H1 (cell line): ENCODE measurements around the gene FOXL1. TPM values are rescaled to one million over a fixed set of nuclear protein-coding genes. Genes with fewer than 3 reads are reported as not detected.

ENCODE experiments used
- CTCF ChIA-PET: fragments of 300-600 bp; sonication (Branson Sonifier 250); formaldehyde crosslinking; loops from one replicate; lab custom pipeline; 2021; ENCODE audit not compliant: partially characterized antibody; lab: Charles Lee
- POLR2A ChIA-PET: fragments of 300-600 bp; sonication (Branson Sonifier 250); formaldehyde crosslinking; loops from one replicate; lab custom pipeline; 2021; ENCODE audit warnings: inconsistent platforms; ENCODE audit not compliant: partially characterized antibody; lab: Charles Lee
- DNase-seq, 2 experiments: peaks; one replicate each; pipeline versions ENCODE4 v3.0.0 to v3.0.0-alpha.2; 2010 to 2022; ENCODE audit warnings: low spot score in 2 of 2, low read depth in 1 of 2, mixed read lengths in 1 of 2
- FAIRE-seq: peaks from 2 replicates; lab custom pipeline; 2011; peaks lifted over from hg19 to GRCh38; lab: Jason Lieb, UNC
- H2AFZ ChIP-seq: 2 replicates; pipeline ENCODE4 v1.8.1; 2012; ENCODE audit warnings: low read length, inconsistent platforms
- H2AK5ac ChIP-seq: 2 replicates; pipeline ENCODE4 v1.6.1; 2013; ENCODE audit warnings: low read depth, low read length
- H2BK120ac ChIP-seq: replicated peaks from 2 replicates; pipeline ENCODE3; 2013; ENCODE audit warnings: low read depth, low read length, inconsistent platforms
- H2BK12ac ChIP-seq: 2 replicates; pipeline ENCODE4 v1.6.1; 2013; ENCODE audit warnings: low read depth, low read length
- H2BK15ac ChIP-seq: 2 replicates; pipeline ENCODE4 v1.6.1; 2013; ENCODE audit warnings: low read length
- H2BK20ac ChIP-seq: 2 replicates; pipeline ENCODE4 v1.6.1; 2013; ENCODE audit warnings: low read length
- H2BK5ac ChIP-seq: 2 replicates; pipeline ENCODE4 v1.6.1; 2013; ENCODE audit warnings: low read depth, low read length
- H3K14ac ChIP-seq: 2 replicates; pipeline ENCODE4 v1.6.1; 2013; ENCODE audit warnings: inconsistent platforms; ENCODE audit not compliant: insufficient read length
- H3K18ac ChIP-seq: 2 replicates; pipeline ENCODE4 v1.6.1; 2013; ENCODE audit warnings: low read length; ENCODE audit errors: extremely low read depth
- H3K23ac ChIP-seq: 2 replicates; pipeline ENCODE4 v1.6.1; 2013; ENCODE audit warnings: inconsistent platforms; ENCODE audit not compliant: insufficient read length
- H3K23me2 ChIP-seq: 2 replicates; pipeline ENCODE4 v1.6.1; 2013; ENCODE audit warnings: low read depth, low read length
- H3K27ac ChIP-seq: 2 replicates; pipeline ENCODE4 v1.6.1; 2011; ENCODE audit warnings: low read depth, low read length, inconsistent platforms
- H3K27me3 ChIP-seq, 4 experiments: replicated peaks in 1 of 4; 1 replicate in 1 of 4; 2 replicates in 3 of 4; pipeline versions ENCODE4 v1.6.1 to v1.8.1; 2011 to 2013; ENCODE audit warnings: low read length in 3 of 4, mild to moderate bottlenecking in 3 of 4, inconsistent platforms in 2 of 4, mixed read lengths in 2 of 4, moderate library complexity in 1 of 4; ENCODE audit not compliant: control insufficient read depth in 3 of 4, insufficient read depth in 3 of 4; ENCODE audit errors: extremely low read depth in 1 of 4
- H3K36me3 ChIP-seq, 4 experiments: 2 replicates each; pipeline versions ENCODE4 v1.6.1 to v1.8.1; 2011 to 2013; ENCODE audit warnings: mild to moderate bottlenecking in 4 of 4, low read length in 3 of 4, moderate library complexity in 2 of 4, control low read depth in 1 of 4, inconsistent platforms in 1 of 4; ENCODE audit not compliant: insufficient read depth in 4 of 4, control insufficient read depth in 2 of 4
- H3K4ac ChIP-seq: replicated peaks from 2 replicates; pipeline ENCODE3; 2013; ENCODE audit warnings: low read length, low read depth, mixed read lengths, inconsistent platforms; ENCODE audit not compliant: insufficient read length
- H3K4me1 ChIP-seq, 4 experiments: replicated peaks in 1 of 4; 1 replicate in 1 of 4; 2 replicates in 3 of 4; pipeline versions ENCODE4 v1.6.1 to v1.8.1; 2011 to 2013; ENCODE audit warnings: low read length in 3 of 4, inconsistent platforms in 2 of 4, mixed read lengths in 1 of 4; ENCODE audit not compliant: insufficient read depth in 4 of 4, control insufficient read depth in 3 of 4
- H3K4me2 ChIP-seq, 2 experiments: 2 replicates each; pipeline versions ENCODE4 v1.6.1 to v1.8.1; 2011 to 2013; ENCODE audit warnings: low read depth in 2 of 2, low read length in 2 of 2, control low read depth in 1 of 2, inconsistent platforms in 1 of 2, mild to moderate bottlenecking in 1 of 2; ENCODE audit not compliant: insufficient read depth in 1 of 2
- H3K4me3 ChIP-seq, 4 experiments: fragments of 200-600, 300-600 bp in 1 of 4; sonication (generic), shearing (Covaris generic), sonication (Bioruptor Twin) in 1 of 4; 2 replicates each; pipeline versions ENCODE4 v1.5.1 to v1.8.1; 2011 to 2016; ENCODE audit warnings: low read length in 4 of 4, low read depth in 3 of 4, control low read depth in 2 of 4, inconsistent platforms in 2 of 4, mild to moderate bottlenecking in 2 of 4, mixed read lengths in 1 of 4, moderate library complexity in 1 of 4; ENCODE audit not compliant: insufficient read depth in 2 of 4; ENCODE audit errors: extremely low read depth in 1 of 4
- H3K56ac ChIP-seq: replicated peaks from 2 replicates; pipeline ENCODE3; 2013; ENCODE audit warnings: low read depth, mild to moderate bottlenecking, mixed read lengths, low read length, inconsistent platforms; ENCODE audit not compliant: insufficient read length
- H3K79me1 ChIP-seq: 2 replicates; pipeline ENCODE4 v1.6.1; 2013; ENCODE audit warnings: low read depth, low read length, control low read depth
- H3K79me2 ChIP-seq, 2 experiments: 2 replicates each; pipeline versions ENCODE4 v1.6.1 to v1.8.1; 2012 to 2013; ENCODE audit warnings: low read length in 2 of 2, mild to moderate bottlenecking in 2 of 2, inconsistent platforms in 1 of 2; ENCODE audit not compliant: insufficient read depth in 2 of 2, control insufficient read depth in 1 of 2
- H3K9ac ChIP-seq, 4 experiments: replicated peaks in 1 of 4; 1 replicate in 1 of 4; 2 replicates in 3 of 4; pipeline versions ENCODE4 v1.6.1 to v1.8.1; 2011 to 2013; ENCODE audit warnings: low read depth in 3 of 4, low read length in 3 of 4, control low read depth in 2 of 4, mild to moderate bottlenecking in 2 of 4, moderate library complexity in 2 of 4, inconsistent platforms in 1 of 4; ENCODE audit errors: extremely low read depth in 1 of 4
- H3K9me3 ChIP-seq, 2 experiments: 2 replicates each; pipeline versions ENCODE4 v1.6.1 to v1.8.1; 2012 to 2013; ENCODE audit warnings: mild to moderate bottlenecking in 2 of 2, moderate library complexity in 2 of 2, control low read depth in 1 of 2, inconsistent platforms in 1 of 2, low read depth in 1 of 2, low read length in 1 of 2, mixed read lengths in 1 of 2; ENCODE audit not compliant: insufficient read depth in 2 of 2
- H4K20me1 ChIP-seq, 2 experiments: replicated peaks in 1 of 2; 2 replicates each; pipeline versions ENCODE3 to v1.8.1; 2011 to 2013; ENCODE audit warnings: inconsistent platforms in 2 of 2, low read length in 2 of 2, mild to moderate bottlenecking in 1 of 2; ENCODE audit not compliant: insufficient read depth in 2 of 2, control insufficient read depth in 1 of 2
- H4K5ac ChIP-seq: 2 replicates; pipeline ENCODE4 v1.6.1; 2013; ENCODE audit warnings: low read length, low read depth, mixed read lengths, inconsistent platforms; ENCODE audit not compliant: insufficient read length
- H4K8ac ChIP-seq: 2 replicates; pipeline ENCODE4 v1.8.0; 2013; ENCODE audit warnings: mild to moderate bottlenecking, moderate library complexity, low read length, inconsistent platforms; ENCODE audit not compliant: insufficient read depth; ENCODE audit errors: extremely low read depth
- H4K91ac ChIP-seq: replicated peaks from 2 replicates; pipeline ENCODE3; 2013; ENCODE audit warnings: low read length, mixed read lengths, inconsistent platforms; ENCODE audit not compliant: insufficient read length
- CHD2 ChIP-seq: IDR thresholded peaks from 2 replicates; pipeline ENCODE4 v1.6.1; 2012; ENCODE audit warnings: low read length, improper control_type of control experiment
- EGR1 ChIP-seq: IDR thresholded peaks from 2 replicates; pipeline ENCODE4 v1.6.1; 2011; ENCODE audit warnings: low read depth, low read length, borderline replicate concordance
- RAD21 ChIP-seq, 2 experiments: IDR thresholded peaks in 1 of 2; conservative IDR thresholded peaks in 1 of 2; 2 replicates each; pipeline ENCODE4 v1.6.1; 2011; ENCODE audit warnings: low read depth in 2 of 2, low read length in 2 of 2, improper control_type of control experiment in 1 of 2, inconsistent platforms in 1 of 2, mild to moderate bottlenecking in 1 of 2, moderate library complexity in 1 of 2
- SIX5 ChIP-seq: IDR thresholded peaks from 2 replicates; pipeline ENCODE4 v1.6.1; 2011; ENCODE audit warnings: mild to moderate bottlenecking, low read depth, low read length
- USF2 ChIP-seq: IDR thresholded peaks from 2 replicates; pipeline ENCODE4 v1.6.1; 2011; ENCODE audit warnings: low read length, improper control_type of control experiment
- WGBS, 2 experiments: shearing (Covaris generic) in 1 of 2; methylation state at CpG; one replicate each; pipeline versions ENCODE4 v1.1.6 to v1.1.7; 2013 to 2015; ENCODE audit warnings: low lambda C conversion rate in 2 of 2, mixed read lengths in 2 of 2, inconsistent platforms in 1 of 2, low coverage in 1 of 2, missing lambda C conversion rate in 1 of 2; ENCODE audit not compliant: insufficient replicate concordance in 2 of 2, insufficient coverage in 1 of 2, insufficient read length in 1 of 2; ENCODE audit errors: extremely low coverage in 1 of 2, missing lambda C conversion rate in 1 of 2; 5-methylcytosine and 5-hydroxymethylcytosine counted together
- polyA plus RNA-seq, 7 experiments: library from polyadenylated mRNA; depleted of rRNA in 3 of 7; stranded (reverse) in 5 of 7; unstranded in 2 of 7; fragments of >200 nt in 5 of 7; fragments of 200-250 nt in 2 of 7; gene quantifications; 1 replicate in 5 of 7; 2 replicates in 1 of 7; 4 replicates in 1 of 7; pipeline versions ENCODE4 v1.2.1 to v1.2.3, GENCODE V29; 2011 to 2013; ENCODE audit warnings: missing spikeins in 2 of 7, mixed read lengths in 2 of 7
- total RNA-seq: library from RNA; stranded (reverse); fragmentation: NEBNext Ultra II Directional; extraction: Animal tissue kit (Norgen Biotek cat#: 25700); gene quantifications from 2 replicates; pipeline ENCODE4 v1.2.1, GENCODE V29; 2021

Gene FOXL1
- total and polyA plus RNA-seq, 2 of the 8 experiments (the other 6 are each of a cell fraction or from before 2014, with no cell fraction given), result 0.03 TPM; not detected in 1

GRCh38 chr16:86534779-86535615, 43.4 kb upstream of the FOXL1 start:
- Histone ChIP-seq H3K23me2 (no peaks in the 10 kb centered on the region), H3K18ac (no peak overlapping the region), H3K4me1 (no peaks in the 10 kb centered on the region), H2BK20ac (no peak overlapping the region), H3K56ac (no peak overlapping the region), H3K36me3 (peaks cover 0 to 4% (median 2%) of the 10 kb centered on the region in 4 experiments; a peak in 3 of 8 replicates), H3K14ac (no peak overlapping the region), H4K5ac (no peak overlapping the region), H3K27me3 (no peaks in the 10 kb centered on the region), H3K4ac (no peak overlapping the region), H2AFZ (no peak overlapping the region), H3K27ac (no peak overlapping the region), H3K4me3 (no peak overlapping the region), H3K79me1 (no peaks in the 10 kb centered on the region), H2BK15ac (no peak overlapping the region), H2BK120ac (no peak overlapping the region), H3K23ac (no peak overlapping the region), H2AK5ac (no peak overlapping the region), H3K9me3 (no peaks in the 10 kb centered on the region), H4K91ac (no peak overlapping the region), H4K8ac (no peak overlapping the region), H3K9ac (no peak overlapping the region), H3K4me2 (no peak overlapping the region), H2BK12ac (no peak overlapping the region), H2BK5ac (no peak overlapping the region), H3K79me2 (no peaks in the 10 kb centered on the region), H4K20me1 (peaks cover 0 to 2% of the 10 kb centered on the region in 2 experiments)
- DNase-seq (no peak), FAIRE-seq (no peak)
- ChIA-PET CTCF (interaction anchor here (0.7 to 2.3 kb wide), 3 partner anchors 14 to 519 kb away, joined by 3 to 8 read pairs (median 4); no protein-coding TSS in a partner anchor), POLR2A (interaction anchor here (0.6 kb wide), 1 partner anchor 1165 kb away, joined by 3 read pairs; no protein-coding TSS in a partner anchor)
- TF ChIP-seq CHD2 (no peak), EGR1 (no peak), USF2 (no peak), RAD21 (IDR thresholded peaks at IDR 0.05 in 1 of 2, conservative IDR thresholded peaks at IDR 0.05 in 1 of 2; ENCODE audit: low read depth in 2 of 2, low read length in 2 of 2) (no peak), SIX5 (no peak)
- WGBS, 2 experiments, result 83% methylated on average over 16 of the region's 18 CpGs; no CpG with 5 or more reads in 1 of the 2 experiments
